Activated CD4-positive, alpha-beta T cell treated with anti-CD3 and anti-CD28 coated beads, Interleukin-2, amount 50 U/mL, for 24 hours (primary cell): ENCODE data around the gene B4GALT2.

Source experiments
- DNase-seq, 2 donors: peaks; one replicate each; pipeline ENCODE4 v3.0.0-alpha.2; 2020; ENCODE audit warnings: low read depth in 1 of 2, low spot score in 1 of 2

B4GALT2 gene

DNA sequence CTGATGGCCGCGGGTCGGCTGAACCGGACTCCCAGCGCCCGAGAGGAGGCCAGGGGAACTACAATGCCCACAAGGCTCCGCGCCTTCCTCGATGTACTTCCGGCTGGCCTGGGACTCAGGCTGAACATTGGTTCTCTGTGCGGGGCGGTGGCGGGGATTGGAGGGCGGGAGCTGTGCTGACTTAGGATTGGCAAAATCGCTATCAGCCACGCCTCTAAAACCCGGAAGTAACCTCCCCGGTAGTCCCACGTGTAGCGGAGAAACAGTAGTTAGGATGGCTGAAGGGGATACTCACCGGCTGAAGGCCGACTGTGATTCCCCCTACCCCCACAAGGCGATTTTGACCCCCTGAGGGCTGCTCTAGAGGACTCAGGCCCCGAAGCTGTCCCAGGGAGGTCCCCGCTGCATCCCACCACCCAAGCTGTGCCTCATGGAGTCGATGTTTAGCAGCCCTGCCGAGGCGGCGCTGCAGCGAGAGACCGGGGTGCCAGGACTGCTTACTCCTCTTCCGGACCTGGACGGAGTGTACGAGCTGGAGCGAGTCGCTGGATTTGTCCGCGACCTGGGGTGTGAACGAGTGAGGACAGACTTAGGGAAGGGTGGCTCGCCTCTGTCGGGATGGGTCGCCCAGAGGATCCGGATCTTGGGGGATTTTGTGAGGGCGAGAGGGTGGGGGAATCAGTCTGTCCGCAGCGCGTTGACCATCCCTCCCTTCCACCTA is 9.1 kb upstream of the B4GALT2 start, which contains the start of gene DPH2:
Gene DPH2, plus strand, starts transcription at position 265 of the 721 bp plus-strand sequence. Its CDS starts 166 bp downstream, at position 431.
- DNase-seq = peak; percentile 87 to 94

DNA sequence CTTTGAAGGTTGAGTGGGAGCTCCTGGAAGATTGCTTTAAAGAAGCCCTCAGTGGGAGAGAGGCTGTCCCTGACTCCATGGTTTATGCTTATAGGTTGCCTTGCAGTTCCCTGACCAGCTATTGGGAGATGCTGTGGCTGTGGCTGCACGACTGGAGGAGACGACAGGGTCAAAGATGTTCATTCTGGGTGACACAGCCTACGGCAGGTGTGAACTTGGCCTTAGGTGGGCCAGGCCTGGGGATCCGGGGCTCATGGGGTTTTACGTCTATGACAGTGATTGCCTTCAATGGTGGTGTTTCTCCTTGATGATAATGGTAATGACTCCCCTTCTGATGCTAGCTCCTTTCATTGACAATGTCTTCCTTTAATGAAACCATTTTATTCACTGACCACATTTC is 8.5 kb upstream of the B4GALT2 start:
- DNase-seq = no peak

- no peak for DNase-seq
Observed at GRCh38 chr1:43970911-43971310, 8.1 kb upstream of the B4GALT2 start.

DNA sequence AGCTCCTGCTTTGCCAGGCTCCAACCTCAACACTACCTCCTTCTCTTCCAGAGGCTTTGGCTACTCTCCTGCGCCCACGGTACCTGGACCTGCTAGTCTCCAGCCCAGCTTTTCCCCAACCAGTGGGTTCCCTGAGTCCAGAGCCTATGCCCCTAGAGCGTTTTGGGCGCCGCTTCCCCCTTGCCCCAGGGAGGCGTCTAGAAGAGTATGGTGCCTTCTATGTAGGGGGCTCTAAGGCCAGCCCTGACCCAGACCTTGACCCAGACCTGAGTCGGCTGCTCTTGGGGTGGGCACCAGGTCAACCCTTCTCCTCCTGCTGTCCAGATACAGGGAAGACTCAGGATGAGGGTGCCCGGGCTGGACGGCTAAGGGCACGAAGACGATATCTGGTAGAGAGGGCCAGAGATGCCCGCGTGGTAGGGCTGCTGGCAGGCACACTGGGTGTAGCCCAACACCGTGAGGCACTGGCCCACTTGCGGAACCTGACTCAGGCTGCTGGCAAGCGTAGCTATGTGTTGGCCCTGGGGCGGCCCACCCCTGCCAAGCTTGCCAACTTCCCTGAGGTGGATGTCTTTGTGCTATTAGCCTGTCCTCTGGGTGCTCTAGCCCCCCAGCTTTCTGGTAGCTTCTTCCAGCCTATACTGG is 7.6 kb upstream of the B4GALT2 start:
- DNase-seq = no peak

DNA sequence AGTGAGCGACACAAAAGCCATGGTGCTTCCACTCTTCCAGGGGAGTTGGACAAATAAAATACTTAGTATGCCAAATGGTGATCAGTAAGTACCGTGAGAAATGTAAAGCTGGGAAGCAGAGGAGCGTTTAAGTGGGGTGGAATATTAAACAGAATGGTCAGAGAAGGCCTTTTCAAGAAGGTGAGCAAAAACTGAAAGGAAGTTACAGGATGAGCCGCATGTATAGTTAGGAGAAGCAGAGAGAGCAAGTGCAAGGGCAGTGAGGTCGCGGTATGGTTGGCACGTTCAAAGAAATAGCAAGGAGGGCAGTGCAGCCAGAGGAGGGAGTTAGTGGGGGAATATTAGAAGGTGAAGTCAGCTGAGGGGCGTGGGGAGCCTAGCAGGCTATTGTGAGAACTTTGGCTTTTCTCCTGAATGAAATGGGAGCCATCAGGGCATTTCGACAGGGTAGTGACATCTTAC is 5.0 kb upstream of the B4GALT2 start:
- DNase-seq = no peak

DNA sequence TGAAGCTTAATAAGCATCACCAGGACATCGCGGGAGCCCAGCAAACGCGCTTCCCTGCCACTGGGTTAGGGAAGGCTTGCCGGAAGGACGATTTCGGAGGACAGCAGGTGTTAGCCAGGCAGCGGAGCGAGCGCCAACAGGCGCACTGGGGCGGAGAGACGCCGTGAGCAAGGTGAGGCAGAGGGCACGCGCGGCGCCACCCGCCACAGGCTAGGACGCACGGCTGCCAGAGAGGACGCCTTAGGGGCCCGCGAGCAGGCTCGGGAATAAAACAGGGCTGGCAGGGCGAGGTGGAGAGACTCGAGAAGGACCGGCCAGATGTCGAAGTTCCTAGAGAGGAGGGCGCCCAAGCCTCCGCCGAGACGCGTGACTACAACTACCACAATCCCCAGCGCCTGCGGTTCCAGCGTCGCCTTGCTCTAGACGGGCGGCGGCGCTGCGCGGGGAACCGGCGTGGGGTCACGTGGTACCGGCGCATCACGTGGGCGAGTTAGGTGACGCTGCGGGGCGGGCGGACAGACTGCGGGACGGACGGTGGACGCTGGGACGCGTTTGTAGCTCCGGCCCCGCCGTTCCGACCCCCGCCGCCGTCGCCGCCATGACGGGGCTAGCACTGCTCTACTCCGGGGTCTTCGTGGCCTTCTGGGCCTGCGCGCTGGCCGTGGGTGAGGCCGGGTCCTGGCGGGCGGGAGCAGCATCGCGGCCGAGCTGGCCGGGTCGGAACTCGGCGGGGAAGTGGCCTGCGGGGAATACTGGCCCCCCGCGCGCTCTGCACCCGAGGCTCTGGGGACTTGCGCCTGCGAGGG is 4.4 kb upstream of the B4GALT2 start, which contains the start of gene ATP6V0B:
Gene ATP6V0B, plus strand, starts transcription at position 518 of the 806 bp plus-strand sequence. Its CDS starts 81 bp downstream, at position 599.
- DNase-seq = peak; percentile 90 to 91

- peak in 1 of 2 donors; percentile 11 for DNase-seq
Observed at GRCh38 chr1:43975249-43975961, 3.6 kb upstream of the B4GALT2 start.

- DNase-seq = no peak
Observed at GRCh38 chr1:43976045-43976444, 3.0 kb upstream of the B4GALT2 start.

DNA sequence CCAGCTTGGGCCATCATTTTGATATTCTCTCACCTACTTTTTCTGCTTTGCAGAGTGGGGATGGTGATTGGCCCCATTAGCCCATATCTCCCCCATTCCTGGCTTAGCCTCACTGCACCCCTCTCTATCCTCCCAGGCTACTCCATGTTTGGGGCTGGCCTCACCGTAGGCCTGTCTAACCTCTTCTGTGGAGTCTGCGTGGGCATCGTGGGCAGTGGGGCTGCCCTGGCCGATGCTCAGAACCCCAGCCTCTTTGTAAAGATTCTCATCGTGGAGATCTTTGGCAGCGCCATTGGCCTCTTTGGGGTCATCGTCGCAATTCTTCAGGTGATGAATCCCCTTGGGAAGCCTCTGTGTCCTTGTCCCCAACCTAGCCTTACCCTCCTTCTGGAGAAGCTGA is 2.1 kb upstream of the B4GALT2 start:
- no peak for DNase-seq

GRCh38 chr1:43977376-43978263 is 1.4 kb upstream of the B4GALT2 start:
- no peak for DNase-seq

DNA sequence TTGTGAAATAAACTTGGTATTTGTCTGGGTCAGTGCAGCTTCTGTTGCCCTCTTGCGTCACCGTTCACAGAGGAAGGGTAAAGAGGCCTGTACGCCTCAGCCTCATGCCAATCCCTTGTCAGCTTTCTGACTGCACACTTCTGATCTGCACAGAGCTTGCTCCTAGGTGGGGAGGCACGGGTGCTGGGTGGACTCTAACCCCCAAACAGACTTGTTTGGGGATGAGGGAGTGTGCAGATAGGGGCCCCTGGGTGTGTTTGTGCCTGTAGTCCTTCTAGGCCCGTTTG is 803 bp upstream of the B4GALT2 start:
- DNase-seq = no peak

- DNase-seq = no peak
Observed at GRCh38 chr1:43979261-43979527, 184 bp downstream of the B4GALT2 start.

- DNase-seq = peak in 1 of 2 donors; percentile 11
Observed at GRCh38 chr1:43979528-43980254, 681 bp downstream of the B4GALT2 start.

GRCh38 chr1:43980255-43981134 is 1.5 kb downstream of the B4GALT2 start:
- no peak for DNase-seq

DNA sequence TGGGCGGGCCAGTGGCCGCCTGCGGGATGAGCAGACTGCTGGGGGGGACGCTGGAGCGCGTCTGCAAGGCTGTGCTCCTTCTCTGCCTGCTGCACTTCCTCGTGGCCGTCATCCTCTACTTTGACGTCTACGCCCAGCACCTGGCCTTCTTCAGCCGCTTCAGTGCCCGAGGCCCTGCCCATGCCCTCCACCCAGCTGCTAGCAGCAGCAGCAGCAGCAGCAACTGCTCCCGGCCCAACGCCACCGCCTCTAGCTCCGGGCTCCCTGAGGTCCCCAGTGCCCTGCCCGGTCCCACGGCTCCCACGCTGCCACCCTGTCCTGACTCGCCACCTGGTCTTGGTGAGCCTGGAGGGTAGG is 2.1 kb downstream of the B4GALT2 start:
- DNase-seq = no peak

DNA sequence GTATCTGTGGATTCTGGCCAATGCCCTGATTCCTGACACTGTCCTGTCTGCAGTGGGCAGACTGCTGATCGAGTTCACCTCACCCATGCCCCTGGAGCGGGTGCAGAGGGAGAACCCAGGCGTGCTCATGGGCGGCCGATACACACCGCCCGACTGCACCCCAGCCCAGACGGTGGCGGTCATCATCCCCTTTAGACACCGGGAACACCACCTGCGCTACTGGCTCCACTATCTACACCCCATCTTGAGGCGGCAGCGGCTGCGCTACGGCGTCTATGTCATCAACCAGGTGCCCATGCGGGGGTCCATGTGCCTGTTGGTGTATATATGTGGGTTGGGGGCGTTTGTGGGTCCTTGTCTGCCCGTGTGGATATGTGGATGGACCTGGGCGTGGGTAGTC is 2.6 kb downstream of the B4GALT2 start:
- DNase-seq = no peak

- DNase-seq = no peak
Observed at GRCh38 chr1:43982241-43982640, 3.2 kb downstream of the B4GALT2 start.

- no peak for DNase-seq
Observed at GRCh38 chr1:43982808-43983207, 3.8 kb downstream of the B4GALT2 start.
